ENCODE data around the gene AKAP4. TPM values are rescaled to one million over a fixed set of nuclear protein-coding genes. Genes with fewer than 3 reads are reported as not detected.

The AKAP4 gene
- total RNA-seq, result not detected in 2 replicates

DNA sequence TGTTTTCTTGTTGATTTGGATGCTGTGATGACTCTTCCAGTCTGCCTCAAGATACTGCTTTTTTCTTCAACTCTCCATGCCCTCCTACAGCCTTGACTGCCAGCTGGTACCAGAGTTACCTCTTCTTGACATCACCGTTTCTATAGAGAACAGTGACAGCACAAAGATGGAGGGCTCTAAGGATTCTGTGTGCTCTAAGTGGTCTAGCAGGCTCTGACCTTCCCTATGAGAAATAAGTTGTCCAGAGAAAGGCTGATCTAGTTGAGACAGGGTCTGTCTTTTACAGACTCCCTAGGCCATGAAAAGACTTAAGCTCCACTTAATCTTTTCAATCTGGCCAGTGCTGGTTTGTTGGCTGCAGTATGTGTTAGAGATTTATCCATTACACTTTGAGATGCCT lies at the start of gene AKAP4:
TSS of gene AKAP4 (minus strand) at position 101 of the 400 bp plus-strand sequence. CDS start 118 bp downstream, outside the sequence.

GRCh38 chrX:50204364-50204899 lies 3.6 kb upstream of the AKAP4 start, which contains the start of gene CCNB3:
CCNB3 (plus strand) TSS chrX:50204765; CDS start chrX:50285164, 80,399 bp downstream.

Other genes starting within 250 kb of the AKAP4 start
- 0.85 and 1.4 TPM in 2 replicates for gene CCNB3, start 3.8 kb upstream of the AKAP4 start, total RNA-seq